GM21529 (cell line): ENCODE results near the gene FASTK.
"Not testable (repeated sequence)": the region's sequence is repeated elsewhere in the genome, so short reads cannot be mapped to it uniquely, and the experiment has no call there.

Experiments used
- ATAC-seq: cut with Tn5 transposase; IDR thresholded peaks from one replicate; pipeline ENCODE4 v1.9.1; 2021; ENCODE audit not compliant: unreplicated experiment

The FASTK gene

GRCh38 chr7:151053751-151054150, 26.9 kb downstream of the FASTK start:
- ATAC-seq: no peak

GRCh38 chr7:151053096-151053495, 27.5 kb downstream of the FASTK start:
- no peak for ATAC-seq

DNA sequence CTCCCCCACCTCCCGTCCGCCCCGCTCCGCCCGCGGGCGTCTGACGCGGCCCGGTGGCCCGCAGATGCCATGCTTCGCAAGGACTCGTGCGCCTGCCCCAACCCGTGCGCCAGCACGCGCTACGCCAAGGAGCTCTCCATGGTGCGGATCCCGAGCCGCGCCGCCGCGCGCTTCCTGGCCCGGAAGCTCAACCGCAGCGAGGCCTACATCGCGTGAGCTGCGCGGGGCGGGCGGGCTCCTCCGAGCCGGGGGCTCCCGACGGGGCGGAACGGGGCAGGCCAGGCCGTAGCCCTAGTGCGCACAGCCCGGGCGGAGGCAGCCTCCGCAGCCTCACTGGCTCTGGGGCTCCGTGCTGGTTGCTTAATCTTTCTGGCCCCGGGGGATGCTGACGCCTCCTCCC, 29.5 kb downstream of the FASTK start:
- ATAC-seq: no peak

DNA sequence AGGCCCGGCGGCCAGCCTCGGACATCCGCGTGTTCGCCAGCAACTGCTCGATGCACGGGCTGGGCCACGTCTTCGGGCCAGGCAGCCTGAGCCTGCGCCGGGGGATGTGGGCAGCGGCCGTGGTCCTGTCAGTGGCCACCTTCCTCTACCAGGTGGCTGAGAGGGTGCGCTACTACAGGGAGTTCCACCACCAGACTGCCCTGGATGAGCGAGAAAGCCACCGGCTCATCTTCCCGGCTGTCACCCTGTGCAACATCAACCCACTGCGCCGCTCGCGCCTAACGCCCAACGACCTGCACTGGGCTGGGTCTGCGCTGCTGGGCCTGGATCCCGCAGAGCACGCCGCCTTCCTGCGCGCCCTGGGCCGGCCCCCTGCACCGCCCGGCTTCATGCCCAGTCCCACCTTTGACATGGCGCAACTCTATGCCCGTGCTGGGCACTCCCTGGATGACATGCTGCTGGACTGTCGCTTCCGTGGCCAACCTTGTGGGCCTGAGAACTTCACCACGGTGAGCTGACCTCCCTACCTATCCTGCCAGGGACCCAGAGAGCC, 31.6 kb downstream of the FASTK start:
- ATAC-seq: no peak

DNA sequence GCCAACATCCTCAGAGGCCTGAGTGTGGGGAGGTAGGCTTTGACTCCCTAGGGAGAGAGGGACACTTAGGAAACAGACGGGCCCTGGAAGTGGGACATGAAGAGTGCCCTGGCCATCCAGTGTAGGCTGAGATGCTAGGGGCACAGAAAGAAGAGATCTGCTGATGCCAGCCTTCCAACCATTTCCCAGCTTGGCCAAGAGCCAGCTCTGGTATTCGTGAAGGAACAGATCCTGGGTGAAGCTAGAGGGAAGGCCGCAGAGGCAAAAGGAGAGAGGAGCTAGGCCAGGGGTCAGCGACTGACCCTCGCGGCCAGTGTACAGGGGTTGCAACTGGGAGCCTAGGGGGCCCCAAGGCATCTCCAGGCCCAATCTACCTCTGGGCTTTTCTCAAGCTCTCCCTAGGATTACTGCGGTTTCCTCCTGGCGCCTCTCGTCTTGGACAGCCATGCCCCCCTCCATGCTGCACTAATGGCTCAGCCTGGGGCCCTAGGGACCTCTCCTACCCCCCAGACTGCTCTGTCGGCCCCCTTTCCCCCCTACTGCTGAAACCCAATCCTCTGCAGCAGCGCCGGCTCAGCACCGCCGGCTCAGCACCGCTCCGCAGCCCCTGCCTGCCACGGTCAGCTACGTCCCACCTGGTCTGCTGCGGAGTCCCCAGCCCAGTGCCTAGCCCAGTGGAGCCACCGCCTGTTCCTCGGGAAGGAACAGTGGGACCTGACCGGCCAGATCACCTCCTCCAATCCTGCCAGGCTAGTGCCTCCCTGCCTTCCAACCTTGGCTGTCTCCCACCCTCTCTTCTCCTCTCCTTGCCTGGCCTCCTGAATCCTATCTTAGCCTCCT, 32.4 kb downstream of the FASTK start, which contains the start of gene ASIC3:
ASIC3 (plus strand) TSS at position 556 of the 840 bp plus-strand sequence. CDS start 355 bp downstream, outside the sequence.
- no peak for ATAC-seq

DNA sequence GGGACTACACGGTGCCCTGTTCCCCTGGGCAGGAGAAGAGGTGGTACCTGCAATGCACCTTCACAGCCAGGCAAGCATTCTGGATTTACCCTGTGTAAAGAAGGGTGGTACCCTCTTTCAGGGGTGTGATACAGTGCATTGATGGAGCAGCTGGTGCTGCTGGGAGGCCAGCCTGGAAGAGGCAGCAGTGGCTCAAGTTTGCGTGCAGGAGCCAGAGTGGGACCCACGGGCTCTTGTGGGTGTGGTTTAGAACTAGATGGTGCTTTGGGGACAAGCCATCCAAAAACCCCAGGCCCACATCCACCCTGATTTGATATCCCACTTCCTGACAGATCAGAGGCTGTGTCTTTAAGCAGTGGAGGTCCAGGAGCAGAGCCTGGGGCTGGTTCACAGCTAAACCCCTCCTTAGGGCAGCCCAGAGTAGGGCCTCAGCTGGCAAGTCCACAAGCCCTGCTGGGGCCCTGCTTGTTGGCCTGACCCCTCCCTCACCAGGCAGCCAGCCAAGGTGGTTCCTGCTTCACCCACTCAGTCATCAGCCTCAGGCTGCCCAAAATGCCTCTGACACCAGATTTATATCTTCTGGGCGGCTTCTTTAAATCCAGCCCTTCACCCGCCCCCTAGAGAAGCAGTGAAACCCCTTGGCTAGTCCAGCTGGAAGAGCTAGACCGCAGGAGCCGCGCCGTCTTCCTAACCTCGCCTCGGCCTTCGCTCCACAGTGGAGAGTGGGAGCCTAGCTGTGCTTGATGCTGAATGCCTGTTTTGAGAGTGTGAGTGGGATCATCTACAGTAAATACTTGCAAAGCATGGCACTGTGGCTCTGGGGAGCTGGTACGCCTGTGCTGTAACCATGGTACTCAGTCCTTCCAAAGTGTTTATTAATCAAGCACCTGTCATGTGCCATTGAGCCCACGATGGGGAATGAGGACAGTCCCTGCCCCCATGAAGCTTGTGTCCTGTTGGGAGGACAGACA, 33.7 kb downstream of the FASTK start:
- no peak for ATAC-seq

GRCh38 chr7:151045967-151046366, 34.6 kb downstream of the FASTK start:
- no peak for ATAC-seq

GRCh38 chr7:151045262-151045661, 35.3 kb downstream of the FASTK start:
- ATAC-seq: no peak

DNA sequence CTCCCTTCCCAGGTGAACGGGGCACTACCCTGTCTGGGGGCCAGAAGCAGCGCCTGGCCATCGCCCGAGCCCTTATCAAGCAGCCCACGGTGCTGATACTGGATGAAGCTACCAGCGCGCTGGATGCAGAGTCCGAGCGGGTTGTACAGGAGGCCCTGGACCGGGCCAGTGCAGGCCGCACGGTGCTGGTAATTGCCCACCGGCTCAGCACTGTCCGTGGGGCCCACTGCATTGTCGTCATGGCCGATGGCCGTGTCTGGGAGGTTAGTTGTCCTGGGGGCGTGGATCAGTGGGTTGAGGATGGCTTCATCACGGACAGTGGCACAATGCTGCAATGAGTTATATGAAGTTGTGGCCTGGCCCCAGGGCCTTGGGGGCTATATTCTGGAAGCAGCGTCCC, 36.6 kb downstream of the FASTK start:
- ATAC-seq: no peak

DNA sequence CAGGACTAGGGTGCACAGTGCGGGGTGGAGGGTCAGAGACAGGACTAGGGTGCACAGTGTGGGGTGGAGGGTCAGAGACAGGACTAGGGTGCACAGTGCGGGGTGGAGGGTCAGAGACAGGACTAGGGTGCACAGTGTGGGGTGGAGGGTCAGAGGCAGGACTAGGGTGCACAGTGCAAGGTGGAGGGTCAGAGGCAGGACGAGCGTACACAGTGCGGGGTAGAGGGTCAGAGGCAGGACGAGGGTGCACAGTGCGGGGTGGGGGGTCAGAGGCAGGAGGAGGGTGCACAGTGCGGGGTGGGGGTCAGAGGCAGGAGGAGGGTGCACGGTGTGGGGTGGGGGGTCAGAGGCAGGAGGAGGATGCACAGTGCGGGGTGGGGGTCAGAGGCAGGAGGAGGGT, 37.2 kb downstream of the FASTK start:
- ATAC-seq: not testable (repeated sequence)

DNA sequence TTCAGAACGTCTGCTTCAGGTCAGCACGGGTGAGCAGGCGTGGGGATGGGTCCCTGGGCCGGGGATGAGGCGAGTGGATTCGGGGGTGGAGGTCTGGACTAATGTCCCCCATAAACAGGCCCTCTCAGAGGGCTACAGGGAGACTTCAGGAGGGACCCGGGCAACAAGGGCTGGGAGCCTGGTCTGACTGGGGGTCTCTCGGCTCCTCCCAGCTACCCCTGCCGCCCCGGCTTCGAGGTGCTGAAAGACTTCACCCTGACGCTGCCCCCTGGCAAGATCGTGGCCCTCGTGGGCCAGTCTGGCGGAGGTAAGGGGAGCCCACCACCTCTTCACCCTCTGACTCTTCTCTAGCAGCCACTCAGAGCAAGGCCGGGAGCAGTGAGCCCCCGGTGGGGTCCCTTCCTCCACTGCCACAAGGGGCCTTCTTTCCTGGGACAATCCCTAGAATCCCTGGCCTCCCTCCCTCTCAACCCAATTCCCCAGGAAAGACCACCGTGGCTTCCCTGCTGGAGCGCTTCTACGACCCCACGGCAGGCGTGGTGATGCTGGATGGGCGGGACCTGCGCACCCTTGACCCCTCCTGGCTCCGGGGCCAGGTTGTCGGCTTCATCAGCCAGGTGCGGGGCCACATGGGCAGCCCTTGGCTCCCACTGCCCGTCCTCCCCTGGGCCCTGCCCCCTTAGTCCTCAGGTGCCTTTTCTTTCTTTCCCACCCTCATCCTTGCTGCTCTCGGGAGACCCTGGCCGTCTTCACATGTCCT, 39.8 kb downstream of the FASTK start:
- no peak for ATAC-seq

DNA sequence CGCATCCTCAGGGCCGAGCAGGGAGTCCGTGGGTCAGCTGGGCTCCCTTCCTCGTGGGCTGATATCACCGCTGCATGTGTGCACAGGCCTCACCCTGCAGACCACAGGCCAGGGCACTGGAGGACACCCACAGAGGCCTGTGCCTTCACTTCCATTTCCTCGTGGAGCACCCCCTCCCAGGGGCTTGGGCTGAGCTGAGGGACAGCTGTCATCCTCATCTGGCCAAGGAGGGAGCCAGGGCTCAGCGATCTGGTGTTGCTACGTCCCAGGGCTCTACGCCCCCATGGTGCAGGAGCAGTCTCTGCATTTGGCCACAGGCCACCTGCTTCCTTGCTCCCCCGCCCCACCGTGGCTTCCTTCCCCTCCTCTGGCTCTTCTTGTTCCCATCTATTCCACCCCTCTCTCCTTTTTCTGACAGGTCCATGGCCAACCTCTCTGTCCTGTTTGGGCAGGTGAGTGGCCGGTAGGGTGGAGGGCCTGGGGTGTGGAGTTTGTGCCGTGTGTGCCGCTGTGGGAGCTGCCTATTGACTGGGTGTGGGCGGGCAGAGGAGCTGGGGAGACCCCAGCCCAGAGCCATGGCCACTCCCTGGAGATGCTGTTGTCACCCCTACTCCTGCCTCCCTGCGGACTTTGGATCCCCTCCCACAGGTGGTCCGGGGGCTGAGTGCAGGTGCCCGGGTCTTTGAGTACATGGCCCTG, 40.6 kb downstream of the FASTK start:
- no peak for ATAC-seq

DNA sequence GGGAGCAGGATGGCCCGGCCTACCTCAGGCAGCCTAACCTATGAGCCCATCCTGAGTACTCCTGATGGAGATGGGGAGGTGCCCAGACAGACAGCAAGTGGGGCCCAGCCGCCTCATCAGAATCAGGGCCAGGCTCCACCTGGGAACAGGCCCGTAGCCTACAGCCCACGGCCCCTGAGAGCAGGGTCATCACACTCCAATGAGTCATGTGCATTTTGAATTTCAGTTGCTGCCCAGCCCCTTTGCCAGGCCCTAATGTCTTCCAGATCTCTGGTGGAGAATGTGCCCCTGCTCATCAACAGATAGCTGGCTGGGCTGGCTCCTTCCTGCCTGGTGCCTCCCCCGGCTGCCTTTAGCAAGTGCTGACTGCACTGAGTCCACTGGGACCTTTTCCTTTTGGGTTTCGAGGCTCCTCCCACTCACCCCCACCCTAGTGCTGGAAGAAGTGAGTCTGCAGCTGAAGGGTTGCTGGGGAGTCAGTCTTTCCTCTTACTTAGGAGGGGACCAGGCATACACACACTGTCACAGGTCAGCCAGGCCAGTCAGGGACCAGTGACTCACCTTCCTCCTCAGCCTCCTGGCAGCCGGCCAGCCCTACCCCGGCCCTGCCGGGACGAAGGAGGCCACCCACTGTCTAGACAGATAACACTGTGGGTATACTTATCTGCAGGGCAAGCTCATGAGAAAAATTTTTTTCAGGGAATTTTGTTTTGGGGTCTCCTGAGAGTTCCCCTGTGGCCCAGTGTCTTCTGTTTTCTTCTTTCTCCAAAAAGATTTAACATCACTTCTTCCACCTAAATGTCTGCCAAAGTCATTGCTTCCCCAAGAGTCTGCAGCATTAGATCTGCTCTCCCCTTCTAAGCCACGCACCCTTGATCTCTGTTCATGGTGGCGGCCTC, 41.4 kb downstream of the FASTK start:
- peak; percentile 53 for ATAC-seq

DNA sequence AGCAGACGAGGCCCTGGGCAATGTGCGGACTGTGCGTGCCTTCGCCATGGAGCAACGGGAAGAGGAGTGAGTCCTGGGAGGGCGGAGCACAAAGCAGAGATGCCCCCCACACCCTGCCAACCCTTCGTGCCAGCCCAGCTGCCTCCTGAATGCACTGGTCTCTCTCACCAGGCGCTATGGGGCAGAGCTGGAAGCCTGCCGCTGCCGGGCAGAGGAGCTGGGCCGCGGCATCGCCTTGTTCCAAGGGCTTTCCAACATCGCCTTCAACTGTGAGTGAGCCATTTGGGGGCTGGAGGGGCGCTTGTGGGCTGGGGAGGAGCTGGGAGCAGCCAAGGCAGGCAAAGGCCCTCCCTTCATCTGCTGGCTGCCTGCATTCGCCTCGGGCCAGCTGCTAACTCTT, 44.7 kb downstream of the FASTK start:
- ATAC-seq: no peak

DNA sequence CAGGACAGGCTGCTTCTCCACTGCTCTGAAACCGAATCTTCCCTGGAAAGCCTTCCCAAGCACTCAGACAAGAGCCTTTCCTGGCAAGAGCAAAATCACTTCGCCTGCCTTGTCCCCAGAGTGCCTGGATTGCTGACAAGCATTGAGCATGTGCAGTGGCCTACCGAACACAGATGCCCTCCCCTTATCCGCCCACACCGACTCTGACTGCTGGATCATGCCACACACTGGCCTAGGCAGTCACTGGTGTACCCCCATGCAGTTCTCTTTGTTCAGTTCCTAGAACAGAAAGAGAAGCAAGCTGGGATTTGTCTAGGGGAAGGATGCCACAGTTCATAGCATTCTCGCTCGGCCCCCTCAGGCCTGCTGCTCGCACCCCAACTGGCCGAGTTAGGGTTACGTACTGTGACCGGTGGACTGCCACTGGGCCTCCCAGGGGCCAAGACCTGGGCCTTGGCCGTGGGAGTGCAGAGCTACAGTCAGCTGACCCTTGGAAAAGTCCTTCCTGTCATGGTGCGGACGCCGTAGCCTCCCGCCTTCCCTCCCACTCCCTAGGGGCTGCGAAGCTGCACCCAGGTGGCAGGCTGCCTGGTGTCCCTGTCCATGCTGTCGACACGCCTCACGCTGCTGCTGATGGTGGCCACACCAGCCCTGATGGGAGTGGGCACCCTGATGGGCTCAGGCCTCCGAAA, 45.4 kb downstream of the FASTK start:
- ATAC-seq: no peak

- ATAC-seq: no peak
These were observed 46.1 kb downstream of the FASTK start for GRCh38 chr7:151034312-151035025.

GRCh38 chr7:151033864-151034249, 46.8 kb downstream of the FASTK start:
- ATAC-seq: no peak
